ENCODE measurements around the gene DDX47. TPM values are rescaled to one million over a fixed set of nuclear protein-coding genes. Genes with fewer than 3 reads are reported as not detected.

The DDX47 gene
- total and polyA plus RNA-seq, 10 of the 15 experiments (the other 5 are each of a cell fraction or from before 2014, with no cell fraction given): 84.8 to 266 (median 120) TPM

DNA sequence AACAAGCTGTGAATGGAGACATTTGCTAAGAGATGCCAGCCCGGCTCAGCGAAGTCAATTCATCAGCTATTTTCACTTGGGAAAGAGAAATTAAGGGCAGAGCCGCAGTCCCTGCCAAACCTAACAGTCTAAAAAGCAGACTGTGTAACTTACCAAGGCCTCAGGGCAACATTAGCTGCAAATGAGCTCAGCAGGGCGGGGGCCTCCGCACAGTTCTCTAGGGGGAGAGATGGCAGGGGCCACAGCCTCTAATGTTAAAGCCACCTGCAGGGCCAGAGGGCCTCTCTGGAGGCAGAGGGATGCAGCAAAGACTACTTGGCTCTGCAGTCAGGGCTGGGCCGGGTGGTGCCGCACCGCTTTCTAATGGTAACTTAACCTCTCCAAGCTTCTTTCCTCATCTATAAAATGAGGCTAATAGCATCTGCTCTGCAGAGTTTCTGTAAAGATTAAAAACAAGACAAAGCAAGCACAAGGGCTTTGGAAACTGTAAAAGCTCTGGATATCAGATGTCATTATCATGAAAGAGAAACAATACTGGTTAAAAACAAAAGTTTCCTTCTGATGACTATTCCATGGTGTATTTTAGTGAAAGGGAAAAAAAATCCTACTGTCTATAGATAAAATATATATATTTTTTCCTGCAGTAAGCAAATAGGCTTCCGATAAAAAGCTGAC, 64.8 kb downstream of the DDX47 start:
- Histone ChIP-seq H3K4me3 (no peak overlapping the region), H3K4me1 (ENCODE audit: control insufficient read depth, insufficient read depth, low read length) (peaks cover 5% of the 10 kb centered on the region), H3K27ac (ENCODE audit: control insufficient read depth, insufficient read depth) (no peak overlapping the region), H3K79me2 (ENCODE audit: control insufficient read depth, insufficient read depth, low read length) (no peaks in the 10 kb centered on the region), H3K27me3 (replicated peaks in 1 of 2; ENCODE audit: control insufficient read depth in 2 of 2, insufficient read depth in 2 of 2, low read length in 1 of 2) (no peaks in the 10 kb centered on the region), H3K9ac (ENCODE audit: control insufficient read depth, insufficient read depth, low read length) (no peak overlapping the region), H2AFZ (ENCODE audit: control insufficient read depth, low read depth, low read length) (no peak overlapping the region), H4K20me1 (ENCODE audit: control insufficient read depth, insufficient read depth) (no peaks in the 10 kb centered on the region), H3K9me3 (replicated peaks; ENCODE audit: control insufficient read depth, insufficient read depth, low read length) (no peaks in the 10 kb centered on the region), H3K36me3 (ENCODE audit: control insufficient read depth in 2 of 2, insufficient read depth in 2 of 2, low read length in 1 of 2) (no peaks in the 10 kb centered on the region), H3K4me2 (ENCODE audit: control insufficient read depth, insufficient read depth) (no peak overlapping the region)
- no peak for FAIRE-seq
- WGBS (ENCODE audit: insufficient coverage, insufficient replicate concordance, low lambda C conversion rate, missing lambda C conversion rate): 79% methylated on average over 9 of the region's 9 CpGs
- POLR2A ChIA-PET: no interaction called here
- no TSS peak for BruUV-seq (replicated peaks)
- DNase-seq (ENCODE audit: low read depth, low spot score): no peak
- SMC1A ChIA-PET (ENCODE audit: uncharacterized antibody, unreplicated experiment): interaction anchor here (0.7 kb wide), 1 partner anchor 90 kb away, joined by 3 read pairs; no protein-coding TSS in a partner anchor
- intact Hi-C loops (cut with micrococcal nuclease; ENCODE audit: unreplicated experiment) (no loop called here), in situ Hi-C loops (cut with MboI) (no loop called here)
- no peak for ATAC-seq
- CTCF ChIA-PET: interaction anchor here (1.5 to 2.6 kb wide), 2 partner anchors 15 to 90 kb away, joined by 3 to 9 read pairs; no protein-coding TSS in a partner anchor
- RAD21 ChIA-PET (ENCODE audit: unreplicated experiment): interaction anchor here (0.5 kb wide), 1 partner anchor 13 kb away, joined by 6 read pairs; the partner anchor contains the start of gene GPRC5A
- no peak for TF ChIP-seq ELK1 (IDR thresholded peaks at IDR 0.05; ENCODE audit: low read depth, low read length)
- TF ChIP-seq KLF5 (IDR thresholded peaks at IDR 0.05; ENCODE audit: partially characterized antibody): no peak
- no peak for TF ChIP-seq MLLT1 (IDR thresholded peaks at IDR 0.05)

MicroRNAs within 50 kb of the gene (microRNA counts, 767-probe panel; counts per million panel counts)
- 55.3 counts per million for microRNA hsa-miR-613

Small RNA genes lying within 50 kb of the gene (microRNA-seq; reads per million reads assigned to microRNA genes)
- gene MIR613: not detected

Small RNA genes lying within 50 kb of the gene (small RNA-seq; reads per million reads assigned to genes)
- gene AC007215.1 (not detected), gene MIR613 (not detected)

Other genes starting within 250 kb of the DDX47 start
Only the 7 nearest of the 8 such genes appear.
- gene CREBL2, start 201.5 kb upstream of the DDX47 start, total RNA-seq (2014; rRNA removed): 17.7 and 23.0 TPM in 2 replicates
- gene CREBL2, start 201.5 kb upstream of the DDX47 start, total RNA-seq (2014; rRNA removed; fragmentation: Illumina TruSeq; extraction: Trizol): 13.9 and 14.2 TPM in 2 replicates
- 11.4 and 11.9 TPM in 2 replicates for gene CREBL2, start 201.5 kb upstream of the DDX47 start, total RNA-seq (2021)
- 19.1 and 28.4 TPM in 2 replicates for gene CREBL2, start 201.5 kb upstream of the DDX47 start, polyA plus RNA-seq (2011; rRNA removed)
- gene CREBL2, start 201.5 kb upstream of the DDX47 start, polyA plus RNA-seq (2014; fragmentation: Illumina TruSeq; extraction: Trizol): 13.1 and 15.5 TPM in 2 replicates
- gene CREBL2, start 201.5 kb upstream of the DDX47 start, polyA plus RNA-seq (2014; fragmentation: Nextera tagmentation; extraction: Ambion mirVana): 1 to 10 TPM; 4.6 to 5.2 TPM
- 10.1 and 10.7 TPM in 2 replicates for gene CREBL2, start 201.5 kb upstream of the DDX47 start, polyA plus RNA-seq (2014; rRNA removed)
- 10 to 100 TPM; 14.9 to 15.6 TPM for gene CREBL2, start 201.5 kb upstream of the DDX47 start, polyA plus RNA-seq (2016; fragmentation: Nextera tagmentation; extraction: Ambion mirVana)
- gene GPR19, start 117.2 kb upstream of the DDX47 start, total RNA-seq (2014; rRNA removed): 2.1 and 2.7 TPM in 2 replicates
- 3.9 and 4.1 TPM in 2 replicates for gene GPR19, start 117.2 kb upstream of the DDX47 start, total RNA-seq (2014; rRNA removed; fragmentation: Illumina TruSeq; extraction: Trizol)
- 2.6 and 3.4 TPM in 2 replicates for gene GPR19, start 117.2 kb upstream of the DDX47 start, total RNA-seq (2021)
- gene GPR19, start 117.2 kb upstream of the DDX47 start, polyA plus RNA-seq (2011; rRNA removed): 7.4 TPM in 2 replicates
- 4.0 and 9.8 TPM in 2 replicates for gene GPR19, start 117.2 kb upstream of the DDX47 start, polyA plus RNA-seq (2014; fragmentation: Illumina TruSeq; extraction: Trizol)
- 1 to 10 TPM; 2.9 to 3.0 TPM for gene GPR19, start 117.2 kb upstream of the DDX47 start, polyA plus RNA-seq (2014; fragmentation: Nextera tagmentation; extraction: Ambion mirVana)
- 1.7 and 2.2 TPM in 2 replicates for gene GPR19, start 117.2 kb upstream of the DDX47 start, polyA plus RNA-seq (2014; rRNA removed)
- gene GPR19, start 117.2 kb upstream of the DDX47 start, polyA plus RNA-seq (2016; fragmentation: Nextera tagmentation; extraction: Ambion mirVana): 1 to 10 TPM; 2.2 to 3.1 TPM
- 39.1 and 43.3 TPM in 2 replicates for gene CDKN1B, start 96.0 kb upstream of the DDX47 start, total RNA-seq (2014; rRNA removed)
- 22.7 and 24.2 TPM in 2 replicates for gene CDKN1B, start 96.0 kb upstream of the DDX47 start, total RNA-seq (2014; rRNA removed; fragmentation: Illumina TruSeq; extraction: Trizol)
- 36.9 and 37.4 TPM in 2 replicates for gene CDKN1B, start 96.0 kb upstream of the DDX47 start, total RNA-seq (2021)
- gene CDKN1B, start 96.0 kb upstream of the DDX47 start, polyA plus RNA-seq (2011; rRNA removed): 25.4 and 39.5 TPM in 2 replicates
- gene CDKN1B, start 96.0 kb upstream of the DDX47 start, polyA plus RNA-seq (2014; fragmentation: Illumina TruSeq; extraction: Trizol): 21.6 and 22.1 TPM in 2 replicates
- 1 to 10 TPM; 4.2 to 8.0 TPM for gene CDKN1B, start 96.0 kb upstream of the DDX47 start, polyA plus RNA-seq (2014; fragmentation: Nextera tagmentation; extraction: Ambion mirVana)
- gene CDKN1B, start 96.0 kb upstream of the DDX47 start, polyA plus RNA-seq (2014; rRNA removed): 27.8 and 29.2 TPM in 2 replicates
- gene CDKN1B, start 96.0 kb upstream of the DDX47 start, polyA plus RNA-seq (2016; fragmentation: Nextera tagmentation; extraction: Ambion mirVana): 1 to 10 TPM; 4.9 to 5.5 TPM
- 6.2 and 7.0 TPM in 2 replicates for gene APOLD1, start 27.7 kb upstream of the DDX47 start, total RNA-seq (2014; rRNA removed)
- 4.5 TPM in 2 replicates for gene APOLD1, start 27.7 kb upstream of the DDX47 start, total RNA-seq (2014; rRNA removed; fragmentation: Illumina TruSeq; extraction: Trizol)
- 5.0 and 5.3 TPM in 2 replicates for gene APOLD1, start 27.7 kb upstream of the DDX47 start, total RNA-seq (2021)
- gene APOLD1, start 27.7 kb upstream of the DDX47 start, polyA plus RNA-seq (2011; rRNA removed): 3.9 TPM in 2 replicates
- gene APOLD1, start 27.7 kb upstream of the DDX47 start, polyA plus RNA-seq (2014; fragmentation: Illumina TruSeq; extraction: Trizol): 2.8 and 3.0 TPM in 2 replicates
- 1 to 10 TPM; 1.1 to 1.4 TPM for gene APOLD1, start 27.7 kb upstream of the DDX47 start, polyA plus RNA-seq (2014; fragmentation: Nextera tagmentation; extraction: Ambion mirVana)
- 3.5 and 4.7 TPM in 2 replicates for gene APOLD1, start 27.7 kb upstream of the DDX47 start, polyA plus RNA-seq (2014; rRNA removed)
- gene APOLD1, start 27.7 kb upstream of the DDX47 start, polyA plus RNA-seq (2016; fragmentation: Nextera tagmentation; extraction: Ambion mirVana): 1 to 10 TPM; 8.6 to 8.9 TPM
- 0.40 and 0.71 TPM in 2 replicates for gene GPRC5A, start 78.2 kb downstream of the DDX47 start, total RNA-seq (2014; rRNA removed)
- gene GPRC5A, start 78.2 kb downstream of the DDX47 start, total RNA-seq (2014; rRNA removed; fragmentation: Illumina TruSeq; extraction: Trizol): 0.67 and 1.3 TPM in 2 replicates
- 2.8 and 3.5 TPM in 2 replicates for gene GPRC5A, start 78.2 kb downstream of the DDX47 start, total RNA-seq (2021)
- 0.01 and 0.10 TPM in 2 replicates for gene GPRC5A, start 78.2 kb downstream of the DDX47 start, polyA plus RNA-seq (2011; rRNA removed)
- 0.95 and 1.5 TPM in 2 replicates for gene GPRC5A, start 78.2 kb downstream of the DDX47 start, polyA plus RNA-seq (2014; fragmentation: Illumina TruSeq; extraction: Trizol)
- gene GPRC5A, start 78.2 kb downstream of the DDX47 start, polyA plus RNA-seq (2014; fragmentation: Nextera tagmentation; extraction: Ambion mirVana): under 1 TPM; 0.72 to 0.75 TPM
- 1.3 and 1.6 TPM in 2 replicates for gene GPRC5A, start 78.2 kb downstream of the DDX47 start, polyA plus RNA-seq (2014; rRNA removed)
- 1 to 10 TPM; 1.8 to 2.0 TPM for gene GPRC5A, start 78.2 kb downstream of the DDX47 start, polyA plus RNA-seq (2016; fragmentation: Nextera tagmentation; extraction: Ambion mirVana)
- gene GPRC5D, start 138.8 kb downstream of the DDX47 start, total RNA-seq (2014; rRNA removed): 0.82 and 0.90 TPM in 2 replicates
- gene GPRC5D, start 138.8 kb downstream of the DDX47 start, total RNA-seq (2014; rRNA removed; fragmentation: Illumina TruSeq; extraction: Trizol): 0.18 and 0.23 TPM in 2 replicates
- not detected in 2 replicates for gene GPRC5D, start 138.8 kb downstream of the DDX47 start, total RNA-seq (2021)
- gene GPRC5D, start 138.8 kb downstream of the DDX47 start, polyA plus RNA-seq (2011; rRNA removed): not detected in 2 replicates
- gene GPRC5D, start 138.8 kb downstream of the DDX47 start, polyA plus RNA-seq (2014; fragmentation: Illumina TruSeq; extraction: Trizol): 0.66 and 0.71 TPM in 2 replicates
- under 1 TPM in 1 of 2 experiments, not detected in 1; 0.35 TPM for gene GPRC5D, start 138.8 kb downstream of the DDX47 start, polyA plus RNA-seq (2014; fragmentation: Nextera tagmentation; extraction: Ambion mirVana)
- 0.65 and 0.89 TPM in 2 replicates for gene GPRC5D, start 138.8 kb downstream of the DDX47 start, polyA plus RNA-seq (2014; rRNA removed)
- gene GPRC5D, start 138.8 kb downstream of the DDX47 start, polyA plus RNA-seq (2016; fragmentation: Nextera tagmentation; extraction: Ambion mirVana): under 1 TPM; 0.32 to 0.37 TPM
- not detected in 2 replicates for gene HEBP1, start 186.9 kb downstream of the DDX47 start, total RNA-seq (2014; rRNA removed)
- gene HEBP1, start 186.9 kb downstream of the DDX47 start, total RNA-seq (2014; rRNA removed; fragmentation: Illumina TruSeq; extraction: Trizol): not detected in 2 replicates
- gene HEBP1, start 186.9 kb downstream of the DDX47 start, total RNA-seq (2021): 0.18 and 0.37 TPM in 2 replicates
- gene HEBP1, start 186.9 kb downstream of the DDX47 start, polyA plus RNA-seq (2011; rRNA removed): not detected in 2 replicates
- gene HEBP1, start 186.9 kb downstream of the DDX47 start, polyA plus RNA-seq (2014; fragmentation: Illumina TruSeq; extraction: Trizol): 0.10 TPM in 1 of 2 replicates, not detected in the other
- gene HEBP1, start 186.9 kb downstream of the DDX47 start, polyA plus RNA-seq (2014; fragmentation: Nextera tagmentation; extraction: Ambion mirVana): under 1 TPM in 1 of 2 experiments, not detected in 1; 0.07 TPM
- not detected in 2 replicates for gene HEBP1, start 186.9 kb downstream of the DDX47 start, polyA plus RNA-seq (2014; rRNA removed)
- under 1 TPM; 0.30 to 0.32 TPM for gene HEBP1, start 186.9 kb downstream of the DDX47 start, polyA plus RNA-seq (2016; fragmentation: Nextera tagmentation; extraction: Ambion mirVana)

Measured in GM12878 (cell line).